Measurements from ENCODE around the gene NLRC5.
"Not testable (repeated sequence)": the region's sequence is repeated elsewhere in the genome, so short reads cannot be mapped to it uniquely, and the experiment has no call there.

The NLRC5 gene

GRCh38 chr16:57003439-57004386 lies 14.4 kb downstream of the NLRC5 start:
- no peak for DNase-seq

- DNase-seq = no peak
Observed at GRCh38 chr16:57004387-57005250, 15.3 kb downstream of the NLRC5 start.

- not testable (repeated sequence) for DNase-seq
Observed at GRCh38 chr16:57005597-57005996, 16.2 kb downstream of the NLRC5 start.

- DNase-seq = no peak
Observed at GRCh38 chr16:57007050-57007449, 17.7 kb downstream of the NLRC5 start.

GRCh38 chr16:57007530-57007929 lies 18.2 kb downstream of the NLRC5 start:
- no peak for DNase-seq

GRCh38 chr16:57008440-57008839 lies 19.1 kb downstream of the NLRC5 start:
- DNase-seq = no peak

GRCh38 chr16:57009643-57010170 lies 20.4 kb downstream of the NLRC5 start:
- DNase-seq = no peak

- DNase-seq = no peak
Observed at GRCh38 chr16:57012353-57012752, 23.0 kb downstream of the NLRC5 start.

GRCh38 chr16:57013229-57013628 lies 23.9 kb downstream of the NLRC5 start:
- no peak for DNase-seq

- no peak for DNase-seq
Observed at GRCh38 chr16:57013902-57014301, 24.5 kb downstream of the NLRC5 start.

GRCh38 chr16:57016301-57016700 lies 26.9 kb downstream of the NLRC5 start:
- no peak for DNase-seq

GRCh38 chr16:57016831-57017230 lies 27.5 kb downstream of the NLRC5 start:
- DNase-seq = no peak

- no peak for DNase-seq
Observed at GRCh38 chr16:57017251-57017650, 27.9 kb downstream of the NLRC5 start.

GRCh38 chr16:57019746-57020145 lies 30.4 kb downstream of the NLRC5 start:
- DNase-seq = no peak

GRCh38 chr16:57020651-57021050 lies 31.3 kb downstream of the NLRC5 start:
- no peak for DNase-seq

GRCh38 chr16:57021757-57022156 lies 32.4 kb downstream of the NLRC5 start:
- DNase-seq = no peak

- DNase-seq = no peak
Observed at GRCh38 chr16:57022445-57022844, 33.1 kb downstream of the NLRC5 start.

GRCh38 chr16:57023541-57024249 lies 34.3 kb downstream of the NLRC5 start:
- peak; percentile 77 for DNase-seq

GRCh38 chr16:57024894-57025680 lies 35.7 kb downstream of the NLRC5 start:
- no peak for DNase-seq

GRCh38 chr16:57025941-57026777 lies 36.8 kb downstream of the NLRC5 start:
- no peak for DNase-seq

GRCh38 chr16:57026778-57027062 lies 37.4 kb downstream of the NLRC5 start:
- DNase-seq = no peak
